Activated CD4-positive, alpha-beta T cell treated with anti-CD3 and anti-CD28 coated beads, Interleukin-2, amount 10 ng/mL, durations not matched to agents 24 days and 14 days (primary cell): ENCODE data around the gene GCA. TPM values are rescaled to one million over a fixed set of nuclear protein-coding genes. Genes with fewer than 3 reads are reported as not detected.

Source experiments
- DNase-seq: peaks from one replicate; pipeline ENCODE4 v3.0.0; 2022
- H3K27ac Mint-ChIP-seq: one replicate; pipeline ENCODE4 v1.8.0; 2022; ENCODE audit warnings: mild to moderate bottlenecking, mixed read lengths
- H3K27me3 Mint-ChIP-seq: one replicate; pipeline ENCODE4 v1.8.0; 2022; ENCODE audit warnings: mixed read lengths
- H3K36me3 Mint-ChIP-seq: one replicate; pipeline ENCODE4 v1.8.0; 2022; ENCODE audit warnings: low read depth, mild to moderate bottlenecking, mixed read lengths
- H3K4me1 Mint-ChIP-seq: one replicate; pipeline ENCODE4 v1.8.0; 2021; ENCODE audit warnings: mixed read lengths
- H3K4me3 Mint-ChIP-seq: one replicate; pipeline ENCODE4 v1.8.0; 2022; ENCODE audit warnings: mild to moderate bottlenecking, moderate library complexity, mixed read lengths
- H3K9me3 Mint-ChIP-seq: one replicate; pipeline ENCODE4 v1.8.0; 2021; ENCODE audit warnings: mixed read lengths
- intact Hi-C: fragments of 100-400 bp; cut with micrococcal nuclease; formaldehyde crosslinking; loops from one replicate; pipeline ENCODE4 v1.15.1; 2023
- total RNA-seq: library from RNA; stranded (reverse); gene quantifications from 2 replicates; pipeline ENCODE4 v1.2.3, GENCODE V29; 2022

GCA gene
- total RNA-seq, 1 donor from 2014 or later, result 13.6 TPM

DNA sequence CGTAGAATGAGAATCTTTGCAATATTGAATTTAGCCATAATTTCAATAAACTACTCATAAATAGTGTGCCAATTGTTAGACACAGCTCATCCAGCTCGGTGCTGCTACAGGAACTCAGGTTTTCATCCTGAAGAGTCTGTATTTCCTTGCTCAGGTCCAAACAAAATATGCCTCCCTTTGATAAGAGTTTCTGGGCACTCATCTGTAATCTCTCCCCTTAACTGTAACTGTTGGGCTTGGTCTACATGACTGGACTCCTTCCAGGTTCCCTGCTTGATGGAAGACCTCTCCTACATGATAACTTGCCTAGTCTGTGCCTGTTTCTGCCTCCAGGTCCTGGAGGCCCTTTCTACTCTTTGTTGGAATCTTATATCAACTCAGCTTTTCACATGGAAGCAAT lies 57.9 kb downstream of the GCA start:
- H3K4me3 Mint-ChIP-seq, result no peak overlapping the region
- no peaks in the 10 kb centered on the region for H3K9me3 Mint-ChIP-seq
- H3K4me1 Mint-ChIP-seq, result no peaks in the 10 kb centered on the region
- intact Hi-C loops, result no loop called here
- peaks cover 18% of the 10 kb centered on the region for H3K27me3 Mint-ChIP-seq
- no peak overlapping the region for H3K27ac Mint-ChIP-seq
- no peaks in the 10 kb centered on the region for H3K36me3 Mint-ChIP-seq
- DNase-seq, result no peak

DNA sequence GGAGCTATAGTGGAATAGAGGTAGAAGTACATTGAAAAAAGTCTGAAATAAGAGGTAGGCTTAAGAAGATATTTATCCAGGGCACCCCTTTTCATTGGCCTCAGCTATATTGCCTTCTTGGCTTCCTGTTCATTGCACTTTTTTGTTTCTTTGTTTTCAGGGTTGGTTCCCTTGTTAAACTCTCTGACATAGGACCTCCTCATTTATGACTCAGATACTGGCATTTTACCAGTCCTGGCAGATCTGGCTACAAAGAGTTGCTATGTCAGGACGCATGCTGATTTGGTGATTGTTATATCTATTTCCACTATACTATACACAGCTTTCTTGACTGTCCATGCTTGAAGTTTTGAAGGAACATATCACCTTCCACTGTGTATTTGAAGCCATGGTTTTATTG lies 60.0 kb downstream of the GCA start:
- intact Hi-C loops, result no loop called here

More for the DNA sequence above, 60.0 kb downstream of the GCA start:
- Mint-ChIP-seq H3K4me3 (no peak overlapping the region), H3K36me3 (no peaks in the 10 kb centered on the region), H3K27ac (no peak overlapping the region), H3K4me1 (no peaks in the 10 kb centered on the region), H3K9me3 (no peaks in the 10 kb centered on the region), H3K27me3 (peaks cover 10% of the 10 kb centered on the region)
- DNase-seq, result no peak

Other genes with a start within 250 kb of the GCA start
- gene GCG, start 191.9 kb upstream of the GCA start, total RNA-seq, result not detected in 2 replicates
- gene FAP, start 100.7 kb upstream of the GCA start, total RNA-seq, result not detected in 2 replicates
- 22.5 and 26.3 TPM in 2 replicates for gene IFIH1, start 25.4 kb upstream of the GCA start, total RNA-seq